HEK293 (cell line): ENCODE results near the gene SPDL1.

Experiments used
- CTCF ChIA-PET: fragments of 350-600 bp; formaldehyde crosslinking; extraction: SDS; loops from one replicate; lab custom pipeline; 2021; ENCODE audit warnings: antibody characterized with exemption; lab: Yijun Ruan, JAX
- POLR2A ChIA-PET: fragments of 300-600 bp; formaldehyde crosslinking; extraction: SDS; loops from one replicate; lab custom pipeline; 2020; ENCODE audit warnings: antibody characterized with exemption, inconsistent platforms; lab: Yijun Ruan, JAX
- H3K27ac ChIP-seq: fragments of 200-500 bp; sonication (Bioruptor generic); 2 replicates; pipeline ENCODE4 v1.5.1; 2014; ENCODE audit warnings: low read depth, low read length, control low read depth, inconsistent platforms; ENCODE audit errors: extremely low read depth
- H3K36me3 ChIP-seq, 2 experiments: fragments of 200-500 bp in 1 of 2; sonication (Bioruptor generic) in 1 of 2; 1 replicate in 1 of 2; 2 replicates in 1 of 2; pipeline ENCODE4 v1.5.1; 2014 to 2017; ENCODE audit warnings: inconsistent platforms in 2 of 2, low read length in 2 of 2; ENCODE audit not compliant: control insufficient read depth in 2 of 2, insufficient read depth in 1 of 2
- H3K4me1 ChIP-seq: fragments of 200-500 bp; sonication (Bioruptor generic); 2 replicates; pipeline ENCODE4 v1.5.1; 2014; ENCODE audit warnings: mild to moderate bottlenecking, low read length, inconsistent platforms; ENCODE audit not compliant: control insufficient read depth, insufficient read depth
- H3K4me3 ChIP-seq: 2 replicates; pipeline ENCODE4 v1.5.1; 2011; ENCODE audit warnings: low read depth, mild to moderate bottlenecking, control low read depth, low read length, moderate library complexity
- H3K9me3 ChIP-seq: fragments of 200-500 bp; sonication (Bioruptor generic); 2 replicates; pipeline ENCODE4 v1.5.1; 2014; ENCODE audit warnings: low read depth, low read length, inconsistent platforms; ENCODE audit not compliant: control insufficient read depth, insufficient read depth
- FEZF1 ChIP-seq: fragments of 450-650 bp; formaldehyde crosslinking; IDR thresholded peaks from 2 replicates; pipeline ENCODE4 v1.5.1; 2016; ENCODE audit warnings: missing biosample characterization, missing genetic modification characterization
- GLI4 ChIP-seq: fragments of 450-650 bp; formaldehyde crosslinking; IDR thresholded peaks from 2 replicates; pipeline ENCODE4 v1.5.1; 2016; ENCODE audit warnings: missing biosample characterization, missing genetic modification characterization
- KLF7 ChIP-seq: fragments of 450-650 bp; formaldehyde crosslinking; IDR thresholded peaks from 2 replicates; pipeline ENCODE4 v1.5.1; 2016; ENCODE audit warnings: missing biosample characterization, missing genetic modification characterization, borderline replicate concordance
- MYNN ChIP-seq: fragments of 450-650 bp; formaldehyde crosslinking; IDR thresholded peaks from 2 replicates; pipeline ENCODE4 v1.5.1; 2016; ENCODE audit warnings: missing biosample characterization, missing genetic modification characterization, borderline replicate concordance
- PRDM4 ChIP-seq: fragments of 450-650 bp; formaldehyde crosslinking; IDR thresholded peaks from 2 replicates; pipeline ENCODE4 v1.5.1; 2017; ENCODE audit warnings: missing biosample characterization, missing genetic modification characterization
- SP2 ChIP-seq: fragments of 450-650 bp; formaldehyde crosslinking; IDR thresholded peaks from 2 replicates; pipeline ENCODE4 v1.5.1; 2016; ENCODE audit warnings: missing biosample characterization, missing genetic modification characterization
- SP3 ChIP-seq: fragments of 450-650 bp; formaldehyde crosslinking; IDR thresholded peaks from 2 replicates; pipeline ENCODE4 v1.5.1; 2016; ENCODE audit warnings: missing biosample characterization, missing genetic modification characterization
- ZBTB7A ChIP-seq: fragments of 450-650 bp; formaldehyde crosslinking; IDR thresholded peaks from 2 replicates; pipeline ENCODE4 v1.5.1; 2016; ENCODE audit warnings: low read depth, missing biosample characterization, missing genetic modification characterization
- ZBTB8A ChIP-seq: fragments of 450-650 bp; formaldehyde crosslinking; IDR thresholded peaks from 2 replicates; pipeline ENCODE4 v1.5.1; 2016; ENCODE audit warnings: missing biosample characterization, missing genetic modification characterization
- ZFHX2 ChIP-seq: fragments of 450-650 bp; formaldehyde crosslinking; conservative IDR thresholded peaks from 2 replicates; pipeline ENCODE4 v1.5.1; 2016; ENCODE audit warnings: missing biosample characterization, missing genetic modification characterization
- ZFP37 ChIP-seq: fragments of 450-650 bp; formaldehyde crosslinking; IDR thresholded peaks from 2 replicates; pipeline ENCODE4 v1.5.1; 2016; ENCODE audit warnings: missing biosample characterization, missing genetic modification characterization
- ZNF10 ChIP-seq: fragments of 450-650 bp; formaldehyde crosslinking; IDR thresholded peaks from 2 replicates; pipeline ENCODE4 v1.5.1; 2017; ENCODE audit warnings: missing biosample characterization, missing genetic modification characterization
- ZNF132 ChIP-seq: fragments of 450-650 bp; formaldehyde crosslinking; IDR thresholded peaks from 2 replicates; pipeline ENCODE4 v1.5.1; 2017; ENCODE audit warnings: missing biosample characterization, missing genetic modification characterization, borderline replicate concordance
- ZNF155 ChIP-seq: fragments of 450-650 bp; formaldehyde crosslinking; IDR thresholded peaks from 2 replicates; pipeline ENCODE4 v1.5.1; 2016; ENCODE audit warnings: missing biosample characterization, missing genetic modification characterization
- ZNF221 ChIP-seq: fragments of 450-650 bp; formaldehyde crosslinking; IDR thresholded peaks from 2 replicates; pipeline ENCODE4 v1.5.1; 2017; ENCODE audit warnings: missing biosample characterization, missing genetic modification characterization, borderline replicate concordance
- ZNF274 ChIP-seq, 2 experiments: fragments of 200-500 bp in 1 of 2; fragments of 450-650 bp in 1 of 2; sonication (Bioruptor generic) in 1 of 2; formaldehyde crosslinking in 1 of 2; IDR thresholded peaks; 2 replicates each; pipeline versions ENCODE4 v1.5.1 to v1.6.1; 2014 to 2016; ENCODE audit warnings: borderline replicate concordance in 1 of 2, inconsistent platforms in 1 of 2, low read length in 1 of 2, missing biosample characterization in 1 of 2, missing genetic modification characterization in 1 of 2
- ZNF311 ChIP-seq: fragments of 450-650 bp; formaldehyde crosslinking; IDR thresholded peaks from 2 replicates; pipeline ENCODE4 v1.5.1; 2017; ENCODE audit warnings: missing biosample characterization, missing genetic modification characterization, borderline replicate concordance
- ZNF398 ChIP-seq: fragments of 450-650 bp; formaldehyde crosslinking; IDR thresholded peaks from 2 replicates; pipeline ENCODE4 v1.5.1; 2017; ENCODE audit warnings: missing biosample characterization, missing genetic modification characterization
- ZNF416 ChIP-seq: fragments of 450-650 bp; formaldehyde crosslinking; IDR thresholded peaks from 2 replicates; pipeline ENCODE4 v1.5.1; 2016; ENCODE audit warnings: missing biosample characterization, missing genetic modification characterization
- ZNF48 ChIP-seq: fragments of 450-650 bp; formaldehyde crosslinking; IDR thresholded peaks from 2 replicates; pipeline ENCODE4 v1.5.1; 2016; ENCODE audit warnings: missing biosample characterization, missing genetic modification characterization
- ZNF624 ChIP-seq: fragments of 450-650 bp; formaldehyde crosslinking; IDR thresholded peaks from 2 replicates; pipeline ENCODE4 v1.5.1; 2017; ENCODE audit warnings: missing biosample characterization, missing genetic modification characterization
- ZNF785 ChIP-seq: fragments of 450-650 bp; formaldehyde crosslinking; IDR thresholded peaks from 2 replicates; pipeline ENCODE4 v1.5.1; 2016; ENCODE audit warnings: missing biosample characterization, missing genetic modification characterization
- ZNF791 ChIP-seq: fragments of 450-650 bp; formaldehyde crosslinking; IDR thresholded peaks from 2 replicates; pipeline ENCODE4 v1.5.1; 2016; ENCODE audit warnings: missing biosample characterization, missing genetic modification characterization
- ZSCAN18 ChIP-seq: fragments of 450-650 bp; formaldehyde crosslinking; IDR thresholded peaks from 2 replicates; pipeline ENCODE4 v1.5.1; 2016; ENCODE audit warnings: missing biosample characterization, missing genetic modification characterization
- ZSCAN5A ChIP-seq: fragments of 450-650 bp; formaldehyde crosslinking; IDR thresholded peaks from 2 replicates; pipeline ENCODE4 v1.5.1; 2016; ENCODE audit warnings: missing biosample characterization, missing genetic modification characterization

SPDL1 gene

GRCh38 chr5:169629847-169630548, 46.4 kb downstream of the SPDL1 start:
- no peaks in the 10 kb centered on the region for H3K4me1 ChIP-seq
- CTCF ChIA-PET = interaction anchor here (0.6 to 0.7 kb wide), 2 partner anchors 30 to 1314 kb away, joined by 3 to 4 read pairs; no protein-coding TSS in a partner anchor
- no peak overlapping the region for H3K4me3 ChIP-seq
- no peaks in the 10 kb centered on the region for H3K9me3 ChIP-seq
- H3K27ac ChIP-seq = no peak overlapping the region
- POLR2A ChIA-PET = no interaction called here
- H3K36me3 ChIP-seq = no peaks in the 10 kb centered on the region
- TF ChIP-seq KLF7 (tag by site-specific recombination) (no peak), ZNF398 (tag by site-specific recombination) (peak; percentile 44; the same call in 1 of the 2 replicates)

GRCh38 chr5:169631360-169631759, 47.8 kb downstream of the SPDL1 start:
- Histone ChIP-seq H3K36me3 (no peaks in the 10 kb centered on the region), H3K9me3 (no peaks in the 10 kb centered on the region), H3K27ac (no peak overlapping the region), H3K4me3 (no peak overlapping the region), H3K4me1 (no peaks in the 10 kb centered on the region)
- TF ChIP-seq ZNF416 (tag by site-specific recombination) (no peak), ZNF155 (tag by site-specific recombination) (no peak), SP2 (tag by site-specific recombination) (no peak), ZNF48 (tag by site-specific recombination) (no peak), ZSCAN18 (tag by site-specific recombination) (no peak), SP3 (no peak), MYNN (no peak), ZNF132 (tag by site-specific recombination) (no peak), PRDM4 (tag by site-specific recombination) (no peak), FEZF1 (tag by site-specific recombination) (no peak)
- TF ChIP-seq, all 188 proteins: peak for 0
- POLR2A ChIA-PET = no interaction called here
- CTCF ChIA-PET = no interaction called here

- ChIA-PET POLR2A (no interaction called here), CTCF (interaction anchor here (0.6 kb wide), 1 partner anchor 171 kb away, joined by 3 read pairs; no protein-coding TSS in a partner anchor)
- H3K9me3 ChIP-seq = no peaks in the 10 kb centered on the region
- TF ChIP-seq ZNF274 (IDR thresholded peaks at IDR 0.05; ENCODE audit: low read length) (no peak), ZNF274 (tag by site-specific recombination; IDR thresholded peaks at IDR 0.05; ENCODE audit: borderline replicate concordance) (no peak), ZNF624 (tag by site-specific recombination) (no peak), ZFHX2 (no peak), ZNF791 (tag by site-specific recombination) (no peak), ZBTB7A (no peak), ZNF785 (tag by site-specific recombination) (no peak), ZNF221 (tag by site-specific recombination) (no peak), ZNF311 (tag by site-specific recombination) (no peak), GLI4 (tag by site-specific recombination) (no peak), ZNF10 (tag by site-specific recombination) (no peak), ZBTB8A (tag by site-specific recombination) (no peak), ZFP37 (tag by site-specific recombination) (no peak), ZNF155 (tag by site-specific recombination) (no peak), ZSCAN5A (tag by site-specific recombination) (no peak)
Measured at GRCh38 chr5:169632946-169633345, 49.4 kb downstream of the SPDL1 start.

More at GRCh38 chr5:169632946-169633345, 49.4 kb downstream of the SPDL1 start:
- no peak overlapping the region for H3K27ac ChIP-seq
- no peaks in the 10 kb centered on the region for H3K36me3 ChIP-seq
- H3K4me3 ChIP-seq = no peak overlapping the region
- H3K4me1 ChIP-seq = no peaks in the 10 kb centered on the region
